ENCODE data around the gene PRAC2. TPM values are rescaled to one million over a fixed set of nuclear protein-coding genes. Genes with fewer than 3 reads are reported as not detected.
A peak's percentile ranks its signal among the peaks of the same experiment; 100 is the strongest.

The PRAC2 gene
- total RNA-seq, 1 experiment from 2014 or later: not detected

DNA sequence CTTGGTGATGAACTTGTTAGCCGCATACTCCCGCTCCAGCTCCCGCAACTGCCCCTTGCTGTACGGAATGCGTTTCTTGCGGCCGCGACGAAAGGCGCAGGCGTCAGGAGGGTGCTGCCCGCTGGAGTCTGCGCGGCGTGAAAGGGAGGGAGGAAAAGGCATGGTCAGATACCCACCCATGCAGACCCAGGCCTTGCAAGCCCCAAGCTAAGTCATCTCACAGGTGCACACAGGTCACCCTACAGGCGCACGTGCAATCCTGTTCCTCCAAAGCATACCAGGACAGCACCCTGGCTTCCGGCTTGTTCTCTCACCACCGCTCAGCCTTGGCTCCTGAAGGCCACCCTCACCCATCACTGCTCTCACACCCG, 3.9 kb downstream of the PRAC2 start:
- H3K79me2 ChIP-seq (ENCODE audit: insufficient read depth, low read length): no peaks in the 10 kb centered on the region
- intact Hi-C loops (cut with micrococcal nuclease): no loop called here
- H2AFZ ChIP-seq (ENCODE audit: low read depth, low read length, poor library complexity, severe bottlenecking): no peak overlapping the region
- no peaks in the 10 kb centered on the region for H4K20me1 ChIP-seq (ENCODE audit: insufficient read depth)
- no peaks in the 10 kb centered on the region for H3K36me3 ChIP-seq (ENCODE audit: control insufficient read depth in 1 of 2, insufficient read depth in 2 of 2, low read length in 2 of 2)
- ChIA-PET RAD21 (ENCODE audit: low non-redundant PET in 1 of 2, low total read pairs in 2 of 2, uncharacterized antibody in 2 of 2, unreplicated experiment in 2 of 2) (no interaction called here), POLR2A (no interaction called here), CTCF (interaction anchor here (2.1 to 6.8 kb wide), 4 partner anchors 48 to 158 kb away, joined by 13 to 97 read pairs (median 21); no protein-coding TSS in a partner anchor)
- TF ChIP-seq FOSL1 (IDR thresholded peaks at IDR 0.05; ENCODE audit: low read depth): no peak
- no peak for TF ChIP-seq ZFX (IDR thresholded peaks at IDR 0.05)
- H3K9me2 ChIP-seq (ENCODE audit: insufficient read depth): no peaks in the 10 kb centered on the region
- DNase-seq (ENCODE audit: low read depth, low spot score) (no peak), ATAC-seq (no peak)
- no TSS peak for BruUV-seq (replicated peaks)
- no peak overlapping the region for H3K27ac ChIP-seq (ENCODE audit: low read depth, low read length)
- H3K4me3 ChIP-seq (replicated peaks in 1 of 2; ENCODE audit: low read depth in 1 of 2, low read length in 2 of 2): no peak overlapping the region
- no peaks in the 10 kb centered on the region for H3K27me3 ChIP-seq (ENCODE audit: insufficient read depth, low read length)
- 0 out of 2 replicates have a peak overlapping the region, but pooled peaks have one; percentile 95 for H3K4me2 ChIP-seq (ENCODE audit: low read length)
- H3K9me3 ChIP-seq (ENCODE audit: control insufficient read depth in 1 of 2, insufficient read depth in 1 of 2, low read depth in 1 of 2, low read length in 2 of 2): no peaks in the 10 kb centered on the region
- peaks cover 5 to 21% of the 10 kb centered on the region in 2 experiments; a peak in 3 of 4 replicates for H3K4me1 ChIP-seq (ENCODE audit: control insufficient read depth in 1 of 2, insufficient read depth in 2 of 2, low read length in 2 of 2)
- no peak overlapping the region for H3K9ac ChIP-seq (ENCODE audit: low read length)

GRCh38 chr17:48727415-48728175, 4.6 kb downstream of the PRAC2 start:
- H3K27ac ChIP-seq (ENCODE audit: low read depth, low read length): peak overlapping the region; percentile 28; the same call in 1 of the 2 replicates
- peak overlapping the region; percentile 97 for H2AFZ ChIP-seq (ENCODE audit: low read depth, low read length, poor library complexity, severe bottlenecking)
- no peaks in the 10 kb centered on the region for H3K79me2 ChIP-seq (ENCODE audit: insufficient read depth, low read length)
- no TSS peak for BruUV-seq (replicated peaks)
- intact Hi-C loops (cut with micrococcal nuclease): no loop called here
- peaks cover 5 to 21% of the 10 kb centered on the region in 2 experiments; a peak in 3 of 4 replicates for H3K4me1 ChIP-seq (ENCODE audit: control insufficient read depth in 1 of 2, insufficient read depth in 2 of 2, low read length in 2 of 2)
- no peaks in the 10 kb centered on the region for H4K20me1 ChIP-seq (ENCODE audit: insufficient read depth)
- peak overlapping the region; percentile 72 for H3K9ac ChIP-seq (ENCODE audit: low read length)
- ChIA-PET POLR2A (interaction anchor here (1.7 kb wide), 1 partner anchor 63 kb away, joined by 7 read pairs; no protein-coding TSS in a partner anchor), CTCF (interaction anchor here (0.8 to 6.8 kb wide), 6 partner anchors 49 to 305 kb away, joined by 5 to 97 read pairs (median 14); no protein-coding TSS in a partner anchor), RAD21 (ENCODE audit: low non-redundant PET in 1 of 2, low total read pairs in 2 of 2, uncharacterized antibody in 2 of 2, unreplicated experiment in 2 of 2) (no interaction called here)
- no peak for TF ChIP-seq TCF7L2 (IDR thresholded peaks at IDR 0.05; ENCODE audit: borderline replicate concordance, extremely low read depth, insufficient read depth, insufficient read length)
- TF ChIP-seq ZFX (IDR thresholded peaks at IDR 0.05): no peak
- TF ChIP-seq, protein P1, sequence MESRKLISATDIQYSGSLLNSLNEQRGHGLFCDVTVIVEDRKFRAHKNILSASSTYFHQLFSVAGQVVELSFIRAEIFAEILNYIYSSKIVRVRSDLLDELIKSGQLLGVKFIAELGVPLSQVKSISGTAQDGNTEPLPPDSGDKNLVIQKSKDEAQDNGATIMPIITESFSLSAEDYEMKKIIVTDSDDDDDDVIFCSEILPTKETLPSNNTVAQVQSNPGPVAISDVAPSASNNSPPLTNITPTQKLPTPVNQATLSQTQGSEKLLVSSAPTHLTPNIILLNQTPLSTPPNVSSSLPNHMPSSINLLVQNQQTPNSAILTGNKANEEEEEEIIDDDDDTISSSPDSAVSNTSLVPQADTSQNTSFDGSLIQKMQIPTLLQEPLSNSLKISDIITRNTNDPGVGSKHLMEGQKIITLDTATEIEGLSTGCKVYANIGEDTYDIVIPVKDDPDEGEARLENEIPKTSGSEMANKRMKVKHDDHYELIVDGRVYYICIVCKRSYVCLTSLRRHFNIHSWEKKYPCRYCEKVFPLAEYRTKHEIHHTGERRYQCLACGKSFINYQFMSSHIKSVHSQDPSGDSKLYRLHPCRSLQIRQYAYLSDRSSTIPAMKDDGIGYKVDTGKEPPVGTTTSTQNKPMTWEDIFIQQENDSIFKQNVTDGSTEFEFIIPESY (IDR thresholded peaks at IDR 0.05; ENCODE audit: extremely low read depth, insufficient replicate concordance, low read length): no peak
- TF ChIP-seq SP1 (IDR thresholded peaks at IDR 0.05; ENCODE audit: low read depth): no peak
- TF ChIP-seq, protein P2, sequence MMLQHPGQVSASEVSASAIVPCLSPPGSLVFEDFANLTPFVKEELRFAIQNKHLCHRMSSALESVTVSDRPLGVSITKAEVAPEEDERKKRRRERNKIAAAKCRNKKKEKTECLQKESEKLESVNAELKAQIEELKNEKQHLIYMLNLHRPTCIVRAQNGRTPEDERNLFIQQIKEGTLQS (IDR thresholded peaks at IDR 0.05): no peak
- TF ChIP-seq EZH2phosphoT487 (IDR thresholded peaks at IDR 0.05; ENCODE audit: borderline replicate concordance): no peak
- no peak for TF ChIP-seq ELF1 (IDR thresholded peaks at IDR 0.05; ENCODE audit: borderline replicate concordance, low read depth)
- TF ChIP-seq EGR1 (IDR thresholded peaks at IDR 0.05; ENCODE audit: low read depth): no peak
- no peak for TF ChIP-seq SIN3A (IDR thresholded peaks at IDR 0.05; ENCODE audit: low read depth)
- TF ChIP-seq YY1 (IDR thresholded peaks at IDR 0.05; ENCODE audit: extremely low read depth, insufficient replicate concordance, low read depth, low read length): no peak
- TF ChIP-seq MAX (IDR thresholded peaks at IDR 0.05): no peak
- H3K36me3 ChIP-seq (ENCODE audit: control insufficient read depth in 1 of 2, insufficient read depth in 2 of 2, low read length in 2 of 2): no peaks in the 10 kb centered on the region
- no peaks in the 10 kb centered on the region for H3K9me3 ChIP-seq (ENCODE audit: control insufficient read depth in 1 of 2, insufficient read depth in 1 of 2, low read depth in 1 of 2, low read length in 2 of 2)
- peak overlapping the region; percentile 95 for H3K4me2 ChIP-seq (ENCODE audit: low read length)
- ATAC-seq (peak; percentile 9; the same call in 1 of the 2 replicates), DNase-seq (ENCODE audit: low read depth, low spot score) (no peak)
- H3K4me3 ChIP-seq (replicated peaks in 1 of 2; ENCODE audit: low read depth in 1 of 2, low read length in 2 of 2): peak overlapping the region; percentile 61 to 80
- no peaks in the 10 kb centered on the region for H3K27me3 ChIP-seq (ENCODE audit: insufficient read depth, low read length)
- H3K9me2 ChIP-seq (ENCODE audit: insufficient read depth): no peaks in the 10 kb centered on the region
